HFF-Myc (cell line): ENCODE measurements around the gene BNC2.

Source experiments
- DNase-seq: peaks from one replicate; pipeline ENCODE4 v3.0.0-alpha.2; 2011; ENCODE audit warnings: low read depth; ENCODE audit errors: extremely low read depth
- H3K4me3 ChIP-seq: replicated peaks from 2 replicates; pipeline ENCODE4 v1.5.1; 2011; ENCODE audit warnings: low read depth, mild to moderate bottlenecking, control low read depth, low read length
- TF ChIP-seq, protein P1 (sequence below): IDR thresholded peaks from 2 replicates; pipeline ENCODE4 v1.5.1; 2012; ENCODE audit warnings: mild to moderate bottlenecking, low read depth, low read length, control low read depth; ENCODE audit errors: missing control alignments

Gene BNC2

DNA sequence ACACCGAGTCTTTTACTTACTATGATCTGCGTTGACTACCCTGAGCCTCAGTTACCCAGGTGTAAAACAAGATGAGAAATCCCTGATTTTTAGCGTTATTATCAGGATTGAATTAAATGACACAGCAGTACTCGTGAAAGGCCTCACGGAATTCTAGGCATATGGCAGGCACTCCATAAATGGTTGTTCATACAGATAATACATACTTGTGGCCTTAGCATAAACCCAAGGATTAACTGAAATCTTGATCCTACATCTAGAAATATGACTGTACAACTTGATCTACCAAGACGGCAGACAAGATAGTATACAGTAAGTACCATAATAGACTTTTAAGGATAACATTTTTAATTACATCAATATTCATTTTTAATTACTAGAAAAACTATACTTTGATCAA lies 409.8 kb downstream of the BNC2 start:
- TF ChIP-seq, protein P1, sequence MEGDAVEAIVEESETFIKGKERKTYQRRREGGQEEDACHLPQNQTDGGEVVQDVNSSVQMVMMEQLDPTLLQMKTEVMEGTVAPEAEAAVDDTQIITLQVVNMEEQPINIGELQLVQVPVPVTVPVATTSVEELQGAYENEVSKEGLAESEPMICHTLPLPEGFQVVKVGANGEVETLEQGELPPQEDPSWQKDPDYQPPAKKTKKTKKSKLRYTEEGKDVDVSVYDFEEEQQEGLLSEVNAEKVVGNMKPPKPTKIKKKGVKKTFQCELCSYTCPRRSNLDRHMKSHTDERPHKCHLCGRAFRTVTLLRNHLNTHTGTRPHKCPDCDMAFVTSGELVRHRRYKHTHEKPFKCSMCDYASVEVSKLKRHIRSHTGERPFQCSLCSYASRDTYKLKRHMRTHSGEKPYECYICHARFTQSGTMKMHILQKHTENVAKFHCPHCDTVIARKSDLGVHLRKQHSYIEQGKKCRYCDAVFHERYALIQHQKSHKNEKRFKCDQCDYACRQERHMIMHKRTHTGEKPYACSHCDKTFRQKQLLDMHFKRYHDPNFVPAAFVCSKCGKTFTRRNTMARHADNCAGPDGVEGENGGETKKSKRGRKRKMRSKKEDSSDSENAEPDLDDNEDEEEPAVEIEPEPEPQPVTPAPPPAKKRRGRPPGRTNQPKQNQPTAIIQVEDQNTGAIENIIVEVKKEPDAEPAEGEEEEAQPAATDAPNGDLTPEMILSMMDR: no peak
- no peak overlapping the region for H3K4me3 ChIP-seq

DNA sequence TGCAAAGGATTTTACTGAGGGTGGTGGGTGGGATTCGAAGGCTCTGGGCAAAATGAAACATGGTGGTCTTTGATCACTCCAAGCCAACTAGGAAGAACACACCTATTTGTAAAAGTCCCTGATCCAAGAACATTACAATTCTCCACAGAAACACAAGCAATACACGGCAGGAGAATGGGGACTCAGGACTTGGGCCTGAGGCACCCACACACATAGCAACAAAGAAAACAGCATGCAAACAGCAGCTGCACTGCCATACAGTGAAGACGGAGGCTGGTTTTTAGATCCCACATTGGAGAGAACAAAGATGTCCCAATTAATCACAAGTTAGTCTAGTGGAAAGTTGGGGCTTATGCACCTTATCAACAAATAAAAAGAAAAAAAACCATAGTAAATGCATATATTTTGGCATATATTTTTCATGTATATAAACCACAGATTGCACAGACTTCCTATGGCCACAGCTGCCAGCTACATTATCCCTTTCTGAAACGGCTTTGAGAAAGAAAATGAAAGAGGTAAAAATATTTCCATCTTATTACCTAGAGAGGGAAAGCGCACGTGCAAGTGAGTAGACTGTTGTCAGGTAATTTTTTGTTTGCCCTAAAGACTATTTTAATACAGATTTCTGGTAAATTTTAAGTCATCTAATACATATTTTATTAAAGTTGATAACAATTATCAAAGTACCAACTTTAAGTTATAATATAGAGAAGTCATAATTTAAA lies 410.9 kb downstream of the BNC2 start:
- no peak for DNase-seq
- TF ChIP-seq, protein P1: no peak
- H3K4me3 ChIP-seq: no peak overlapping the region

More for the DNA sequence above, 409.8 kb downstream of the BNC2 start:
- DNase-seq: no peak

DNA sequence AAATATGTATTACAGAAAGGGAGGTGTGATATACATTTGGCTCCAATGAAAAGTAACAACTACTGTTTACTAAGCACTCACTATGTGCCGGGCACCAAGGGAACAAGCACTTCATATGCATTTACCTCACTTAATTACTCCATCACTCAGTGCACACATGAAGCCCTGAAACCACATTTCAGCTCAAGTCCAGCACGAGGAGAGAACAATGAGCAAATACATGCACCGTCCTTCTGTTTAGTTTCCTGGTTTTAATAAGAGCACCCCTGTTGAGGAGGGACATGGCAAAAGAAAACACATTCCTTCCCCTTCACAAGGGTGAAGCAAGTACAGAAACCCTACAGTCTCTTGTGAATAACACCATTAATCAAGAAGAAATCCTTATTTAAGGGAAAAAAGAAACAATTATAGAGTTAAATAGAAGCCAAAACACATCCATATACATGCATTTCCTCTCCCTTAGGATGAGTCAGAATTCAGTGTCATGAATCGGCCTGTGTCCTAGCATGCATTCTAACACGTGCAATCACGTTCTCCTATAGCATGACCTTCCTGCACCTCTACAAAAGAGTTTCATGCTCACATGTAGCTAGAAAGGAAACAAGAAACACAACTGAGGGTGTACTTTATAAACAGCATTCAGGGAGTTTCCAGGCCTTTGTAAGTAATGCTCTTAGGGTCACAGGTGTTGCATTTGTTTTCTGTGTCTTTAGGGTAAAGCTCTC lies 411.6 kb downstream of the BNC2 start:
- no peak for DNase-seq
- no peak overlapping the region for H3K4me3 ChIP-seq
- TF ChIP-seq, protein P1: no peak

DNA sequence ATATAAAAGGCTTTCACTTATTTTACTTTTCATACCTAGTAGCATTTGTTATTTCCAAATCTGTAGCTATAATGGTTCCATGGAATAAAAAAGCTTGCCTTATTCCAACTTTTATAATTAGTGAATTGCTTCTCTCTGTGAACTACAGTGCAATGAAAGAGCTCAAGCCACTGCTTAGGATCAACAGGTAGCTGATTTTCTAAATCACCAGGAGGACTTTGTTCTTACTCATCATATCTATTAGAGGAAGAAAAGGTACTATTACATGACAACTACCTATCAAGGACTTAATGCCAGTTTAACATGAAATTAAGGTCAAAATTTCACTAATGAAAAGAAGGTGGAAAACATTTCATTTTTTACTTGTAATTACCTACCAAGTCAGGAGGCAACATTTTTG lies 414.6 kb downstream of the BNC2 start:
- H3K4me3 ChIP-seq: no peak overlapping the region
- TF ChIP-seq, protein P1: no peak
- DNase-seq: no peak

DNA sequence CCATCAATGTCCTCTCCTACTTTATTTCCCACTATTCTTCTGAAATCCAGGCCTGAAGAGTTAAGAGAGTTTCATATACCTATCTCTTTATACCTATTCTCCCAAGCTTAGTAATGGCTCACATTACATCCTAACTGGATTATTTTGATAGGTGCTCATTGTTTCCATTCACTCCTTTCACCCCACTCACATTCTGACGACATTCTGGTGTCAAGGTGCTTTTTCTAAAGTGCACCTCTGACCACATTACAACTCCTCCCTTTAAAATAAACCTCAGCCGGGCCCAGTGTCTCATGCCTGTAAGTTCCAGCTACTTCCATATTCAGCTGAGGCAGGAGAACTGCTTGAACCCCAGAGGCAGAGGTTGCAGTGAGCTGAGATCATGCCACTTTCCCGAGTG lies 417.1 kb downstream of the BNC2 start:
- no peak overlapping the region for H3K4me3 ChIP-seq

DNA sequence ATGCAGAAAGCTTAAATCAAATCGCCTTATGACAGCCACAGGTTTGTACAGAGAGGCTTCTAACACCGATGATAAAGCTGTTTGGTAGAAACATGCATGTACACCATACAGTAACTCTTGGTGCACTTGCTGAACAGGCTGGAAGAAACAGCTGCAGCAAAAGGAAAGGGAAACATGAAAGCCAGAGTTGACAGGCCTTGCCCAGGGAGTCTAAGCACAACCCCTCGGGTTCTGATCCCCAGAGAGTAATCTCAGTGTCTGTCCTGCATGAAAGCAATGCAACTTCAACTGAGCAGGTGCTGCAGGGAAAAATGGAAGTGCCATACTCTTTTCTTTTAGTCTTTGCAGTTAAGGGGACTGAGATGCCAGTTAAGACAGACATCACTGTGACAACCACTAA lies 419.9 kb downstream of the BNC2 start:
- TF ChIP-seq, protein P1: no peak
- no peak overlapping the region for H3K4me3 ChIP-seq

More for the DNA sequence above, 417.1 kb downstream of the BNC2 start:
- TF ChIP-seq, protein P1: no peak
- no peak for DNase-seq

More for the DNA sequence above, 419.9 kb downstream of the BNC2 start:
- DNase-seq: no peak
